Smooth muscle cell (in vitro differentiated cells): Measurements from ENCODE around the gene SUCLG1. TPM values are rescaled to one million over a fixed set of nuclear protein-coding genes. Genes with fewer than 3 reads are reported as not detected.
A peak's percentile ranks its signal among the peaks of the same experiment; 100 is the strongest.

Experiments
- DNase-seq: peaks from one replicate; lab custom pipeline; 2025; ENCODE audit not compliant: unreplicated experiment; lab: John Stamatoyannopoulos, UW
- H2AFZ ChIP-seq: fragments of 200-600 bp; sonication (generic); 2 replicates; pipeline ENCODE4 v1.6.0; 2016; ENCODE audit warnings: antibody characterized with exemption, low read depth, mild to moderate bottlenecking
- H3F3A ChIP-seq: fragments of 200-600 bp; sonication (generic); 2 replicates; pipeline ENCODE4 v1.6.0; 2017; ENCODE audit warnings: antibody characterized with exemption, low read depth
- H3K27ac ChIP-seq: fragments of 200-600 bp; sonication (generic); 2 replicates; pipeline ENCODE4 v1.5.1; 2016; ENCODE audit warnings: low read depth, mild to moderate bottlenecking
- H3K27me3 ChIP-seq: fragments of 200-600 bp; sonication (generic); 2 replicates; pipeline ENCODE4 v1.6.1; 2016; ENCODE audit warnings: low read depth, mild to moderate bottlenecking
- H3K36me3 ChIP-seq: fragments of 200-600 bp; sonication (generic); 2 replicates; pipeline ENCODE4 v1.5.1; 2016; ENCODE audit warnings: low read depth
- H3K4me1 ChIP-seq: fragments of 200-600 bp; sonication (generic); 2 replicates; pipeline ENCODE4 v1.5.1; 2016; ENCODE audit warnings: low read depth
- H3K4me2 ChIP-seq: fragments of 200-600 bp; sonication (generic); 2 replicates; pipeline ENCODE4 v1.6.0; 2016; ENCODE audit warnings: mild to moderate bottlenecking
- H3K4me3 ChIP-seq: fragments of 200-600 bp; sonication (generic); 2 replicates; pipeline ENCODE4 v1.5.1; 2016; ENCODE audit warnings: mild to moderate bottlenecking
- H3K79me2 ChIP-seq: fragments of 200-600 bp; sonication (generic); 2 replicates; pipeline ENCODE4 v1.6.0; 2016; ENCODE audit warnings: low read depth, mild to moderate bottlenecking
- H3K9ac ChIP-seq: fragments of 200-600 bp; sonication (generic); 2 replicates; pipeline ENCODE4 v1.6.0; 2016; ENCODE audit warnings: low read depth
- H3K9me3 ChIP-seq: fragments of 200-600 bp; sonication (generic); replicated peaks from 2 replicates; pipeline ENCODE4 v1.5.1; 2016; ENCODE audit warnings: low read depth
- H4K20me1 ChIP-seq: fragments of 200-600 bp; sonication (generic); 2 replicates; pipeline ENCODE4 v1.6.0; 2016; ENCODE audit warnings: low read depth
- WGBS: methylation state at CpG from one replicate; pipeline ENCODE4 v1.1.7; 2016; ENCODE audit warnings: low lambda C conversion rate; 5-methylcytosine and 5-hydroxymethylcytosine counted together
- polyA plus RNA-seq: library from polyadenylated mRNA; unstranded; fragments of >200 nt; fragmentation: Nextera tagmentation; extraction: Ambion mirVana; gene quantifications from 2 replicates; pipeline ENCODE4 v1.2.1, GENCODE V29; 2016
- total RNA-seq: library from RNA; depleted of rRNA; stranded (reverse); fragments of >200 nt; gene quantifications from 2 replicates; pipeline ENCODE4 v1.2.3, GENCODE V29; 2014
- TF ChIP-seq, protein P1 (sequence below): fragments of 200-600 bp; sonication (generic); IDR thresholded peaks from 2 replicates; pipeline ENCODE4 v1.5.1; 2017; ENCODE audit warnings: borderline replicate concordance, mild to moderate bottlenecking, antibody characterized with exemption; ENCODE audit not compliant: insufficient read depth, poor library complexity, severe bottlenecking

Gene SUCLG1
- total and polyA plus RNA-seq, 2 experiments from 2014 or later, result 63.1 to 81.7 TPM

- DNase-seq, result no peak
- Histone ChIP-seq H3K9ac (no peak overlapping the region), H3K36me3 (no peaks in the 10 kb centered on the region), H3K9me3 (no peaks in the 10 kb centered on the region), H3K27me3 (no peaks in the 10 kb centered on the region), H3F3A (no peaks in the 10 kb centered on the region), H4K20me1 (no peaks in the 10 kb centered on the region), H3K27ac (no peak overlapping the region), H3K4me2 (no peak overlapping the region), H3K79me2 (no peaks in the 10 kb centered on the region), H3K4me3 (no peak overlapping the region), H3K4me1 (peaks cover 5% of the 10 kb centered on the region), H2AFZ (no peak overlapping the region)
- WGBS, result 83% methylated on average over 2 of the region's 2 CpGs
- TF ChIP-seq, protein P1, sequence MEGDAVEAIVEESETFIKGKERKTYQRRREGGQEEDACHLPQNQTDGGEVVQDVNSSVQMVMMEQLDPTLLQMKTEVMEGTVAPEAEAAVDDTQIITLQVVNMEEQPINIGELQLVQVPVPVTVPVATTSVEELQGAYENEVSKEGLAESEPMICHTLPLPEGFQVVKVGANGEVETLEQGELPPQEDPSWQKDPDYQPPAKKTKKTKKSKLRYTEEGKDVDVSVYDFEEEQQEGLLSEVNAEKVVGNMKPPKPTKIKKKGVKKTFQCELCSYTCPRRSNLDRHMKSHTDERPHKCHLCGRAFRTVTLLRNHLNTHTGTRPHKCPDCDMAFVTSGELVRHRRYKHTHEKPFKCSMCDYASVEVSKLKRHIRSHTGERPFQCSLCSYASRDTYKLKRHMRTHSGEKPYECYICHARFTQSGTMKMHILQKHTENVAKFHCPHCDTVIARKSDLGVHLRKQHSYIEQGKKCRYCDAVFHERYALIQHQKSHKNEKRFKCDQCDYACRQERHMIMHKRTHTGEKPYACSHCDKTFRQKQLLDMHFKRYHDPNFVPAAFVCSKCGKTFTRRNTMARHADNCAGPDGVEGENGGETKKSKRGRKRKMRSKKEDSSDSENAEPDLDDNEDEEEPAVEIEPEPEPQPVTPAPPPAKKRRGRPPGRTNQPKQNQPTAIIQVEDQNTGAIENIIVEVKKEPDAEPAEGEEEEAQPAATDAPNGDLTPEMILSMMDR, result no peak
Measured at GRCh38 chr2:84394628-84395027, 64.5 kb downstream of the SUCLG1 start.

- no peak overlapping the region for H3K4me3 ChIP-seq
- no peak overlapping the region for H2AFZ ChIP-seq
- H3K9me3 ChIP-seq, result no peaks in the 10 kb centered on the region
- no peak for DNase-seq
- H3K27me3 ChIP-seq, result no peaks in the 10 kb centered on the region
- H3K27ac ChIP-seq, result peak overlapping the region; percentile 26
- peaks cover 5% of the 10 kb centered on the region for H3K4me1 ChIP-seq
- TF ChIP-seq, protein P1, result no peak
- no peaks in the 10 kb centered on the region for H4K20me1 ChIP-seq
- no peak overlapping the region for H3K9ac ChIP-seq
- H3K79me2 ChIP-seq, result no peaks in the 10 kb centered on the region
- H3K36me3 ChIP-seq, result no peaks in the 10 kb centered on the region
- peak overlapping the region; percentile 23 for H3K4me2 ChIP-seq
- H3F3A ChIP-seq, result no peaks in the 10 kb centered on the region
Measured at GRCh38 chr2:84393829-84394228, 65.3 kb downstream of the SUCLG1 start.

DNA sequence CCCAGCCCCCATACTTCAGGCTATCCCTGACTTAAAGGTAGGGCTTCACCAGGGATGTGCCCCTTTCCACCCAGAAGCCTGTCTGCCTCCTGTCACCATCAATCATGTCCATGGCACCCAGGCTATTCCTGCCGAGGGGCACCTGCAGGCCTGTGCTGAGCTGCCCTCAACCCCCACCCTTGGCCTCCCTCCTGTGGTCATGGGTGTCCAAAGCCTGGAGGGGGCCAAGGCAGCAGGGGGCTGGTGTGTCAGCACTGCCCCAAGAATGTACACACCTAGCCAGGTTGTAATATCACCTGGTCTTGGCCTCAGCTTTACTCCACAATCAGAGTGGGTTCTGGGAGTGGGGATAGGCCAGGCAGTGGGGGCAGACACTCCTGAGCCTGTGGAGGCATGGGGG lies 69.3 kb downstream of the SUCLG1 start:
- Histone ChIP-seq H3K9me3 (no peaks in the 10 kb centered on the region), H3K36me3 (no peaks in the 10 kb centered on the region), H3K27me3 (no peaks in the 10 kb centered on the region), H3K4me3 (no peak overlapping the region), H4K20me1 (no peaks in the 10 kb centered on the region), H3K4me1 (peaks cover 17% of the 10 kb centered on the region), H3F3A (no peaks in the 10 kb centered on the region), H3K4me2 (no peak overlapping the region), H2AFZ (no peak overlapping the region), H3K9ac (no peak overlapping the region), H3K27ac (no peak overlapping the region), H3K79me2 (no peaks in the 10 kb centered on the region)
- TF ChIP-seq, protein P1, result no peak
- DNase-seq, result no peak
- WGBS, result 89% methylated on average over 1 of the region's 1 CpG

DNA sequence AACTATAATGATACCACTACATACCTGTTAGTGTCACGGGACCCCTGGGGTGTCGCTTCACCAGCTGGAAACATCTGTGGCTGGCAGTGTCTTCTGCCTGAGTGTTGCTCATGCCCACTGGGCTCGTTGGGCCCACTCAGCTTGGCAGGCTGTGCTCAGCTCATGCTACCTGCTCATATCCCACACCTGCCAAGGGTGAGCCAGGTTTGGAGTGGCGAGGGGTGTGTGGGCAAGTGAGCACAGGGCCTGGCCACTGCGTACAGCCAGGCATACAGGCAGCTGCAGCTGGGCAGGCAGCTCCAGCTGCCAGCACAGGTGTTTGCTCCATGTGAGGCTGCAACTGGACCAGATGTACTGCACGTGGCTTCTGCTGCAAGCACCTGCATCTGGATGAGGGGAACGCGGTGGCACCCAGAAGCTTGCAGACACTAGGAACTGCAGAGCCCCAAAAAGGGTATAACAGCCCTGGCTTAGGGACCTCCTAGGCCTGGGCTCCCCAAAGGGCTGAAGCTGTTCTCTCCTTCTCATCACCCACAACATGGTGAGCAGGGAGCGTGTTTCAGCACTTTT lies 70.1 kb downstream of the SUCLG1 start:
- peaks cover 17% of the 10 kb centered on the region for H3K4me1 ChIP-seq
- DNase-seq, result no peak
- TF ChIP-seq, protein P1, result no peak
- H3K9me3 ChIP-seq, result no peaks in the 10 kb centered on the region
- H2AFZ ChIP-seq, result no peak overlapping the region
- no peaks in the 10 kb centered on the region for H3K36me3 ChIP-seq
- H3K4me3 ChIP-seq, result no peak overlapping the region
- H3K27ac ChIP-seq, result no peak overlapping the region
- no peaks in the 10 kb centered on the region for H4K20me1 ChIP-seq
- H3K4me2 ChIP-seq, result no peak overlapping the region
- no peaks in the 10 kb centered on the region for H3K27me3 ChIP-seq
- H3F3A ChIP-seq, result no peaks in the 10 kb centered on the region
- H3K9ac ChIP-seq, result no peak overlapping the region
- no peaks in the 10 kb centered on the region for H3K79me2 ChIP-seq
- 95% methylated on average over 9 of the region's 9 CpGs for WGBS
